GM19468 (cell line): ENCODE results near the gene ZNF57.
"Not testable (repeated sequence)": the region's sequence is repeated elsewhere in the genome, so short reads cannot be mapped to it uniquely, and the experiment has no call there.

ENCODE experiments used
- ATAC-seq: cut with Tn5 transposase; IDR thresholded peaks from one replicate; pipeline ENCODE4 v1.9.1; 2021; ENCODE audit warnings: mild to moderate bottlenecking, moderate library complexity, moderate number of reproducible peaks; ENCODE audit not compliant: unreplicated experiment; ENCODE audit errors: extremely low read depth

ZNF57 gene

DNA sequence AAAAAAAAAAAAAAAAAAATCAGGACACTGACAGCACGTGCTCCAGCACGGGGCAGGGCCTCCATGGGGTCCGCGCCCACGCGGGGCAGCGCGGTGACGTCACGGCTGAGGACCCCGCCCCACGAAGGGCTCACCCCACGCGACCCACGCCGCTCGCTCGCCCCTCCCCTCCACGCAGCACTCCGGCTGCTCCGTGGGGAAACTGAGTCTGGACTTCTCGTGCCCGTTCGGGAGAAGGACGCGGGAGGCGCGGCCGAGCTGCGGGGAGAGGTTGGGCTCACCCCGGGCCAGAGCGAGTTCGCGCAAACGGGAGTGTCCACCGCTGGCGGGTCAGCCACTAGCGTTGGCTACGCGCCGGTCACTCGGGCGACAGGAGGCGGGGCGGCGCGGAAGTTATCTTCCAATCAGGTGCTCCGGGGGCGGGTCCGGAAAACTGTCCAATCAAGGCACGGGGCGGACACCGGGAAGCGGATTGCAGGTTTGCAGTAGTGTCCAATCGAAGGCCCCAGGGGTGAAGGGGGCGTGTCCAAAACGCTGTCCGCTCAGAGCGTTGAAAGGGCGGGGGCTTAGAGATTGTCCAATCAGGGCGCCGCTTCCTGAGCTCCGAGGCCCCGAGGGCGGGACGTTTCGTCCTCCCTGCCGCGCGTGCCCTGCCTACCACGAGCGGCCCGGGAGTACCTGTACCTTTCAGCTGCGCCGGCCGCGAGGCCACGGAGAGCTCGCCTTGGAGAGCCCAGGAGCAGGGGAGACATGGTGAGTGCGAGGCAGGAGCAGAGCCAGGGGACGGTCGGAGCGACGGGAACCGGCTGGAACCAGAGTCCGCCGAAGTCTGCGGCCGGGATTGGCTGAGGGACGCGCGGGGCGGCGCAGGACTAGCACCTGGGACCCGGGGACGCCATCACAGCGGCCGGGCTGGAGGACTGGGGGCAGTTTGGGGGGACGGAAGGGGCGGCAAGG lies at the start of gene ZNF57:
TSS of gene ZNF57 (plus strand) at position 633 of the 957 bp plus-strand sequence. CDS start at position 751, 118 bp downstream.
- peak; percentile 51 for ATAC-seq

GRCh38 chr19:2852598-2852997 lies 48.1 kb upstream of the ZNF57 start:
- ATAC-seq: no peak

DNA sequence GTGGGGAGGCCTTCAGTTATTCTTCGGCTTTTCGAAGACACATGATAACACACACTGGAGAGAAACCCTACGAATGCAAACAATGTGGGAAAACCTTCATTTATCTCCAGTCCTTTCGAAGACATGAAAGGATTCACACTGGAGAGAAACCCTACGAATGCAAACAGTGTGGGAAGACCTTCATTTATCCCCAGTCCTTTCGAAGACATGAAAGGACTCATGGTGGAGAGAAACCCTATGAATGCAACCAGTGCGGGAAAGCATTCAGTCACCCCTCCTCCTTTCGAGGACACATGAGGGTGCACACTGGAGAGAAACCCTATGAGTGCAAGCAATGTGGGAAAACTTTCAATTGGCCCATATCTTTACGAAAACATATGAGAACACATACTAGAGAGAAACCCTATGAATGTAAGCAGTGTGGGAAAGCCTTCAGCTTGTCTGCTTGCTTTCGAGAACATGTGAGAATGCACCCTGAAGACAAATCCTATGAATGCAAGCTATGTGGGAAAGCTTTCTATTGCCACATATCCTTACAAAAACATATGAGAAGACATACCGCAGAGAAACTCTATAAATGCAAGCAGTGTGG lies 47.6 kb upstream of the ZNF57 start:
- no peak for ATAC-seq

DNA sequence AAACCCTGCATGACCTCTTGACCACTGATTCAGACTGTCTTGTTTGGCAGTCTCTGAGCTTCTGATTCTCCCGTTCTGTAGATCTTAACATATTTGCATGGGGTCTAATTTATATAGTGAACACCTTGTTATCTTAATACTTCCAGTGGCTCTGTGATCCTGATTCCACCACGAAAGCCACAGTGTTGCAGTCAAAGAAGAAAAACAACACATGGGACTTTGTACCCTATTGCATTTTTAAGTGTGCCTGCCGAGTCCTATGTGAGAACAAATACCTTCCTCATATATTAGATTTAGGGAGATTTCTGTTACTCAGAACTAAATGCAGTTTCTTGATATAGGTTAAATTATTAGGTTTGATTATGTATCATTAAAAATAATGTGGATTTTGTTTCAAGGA lies 45.9 kb upstream of the ZNF57 start:
- no peak for ATAC-seq

DNA sequence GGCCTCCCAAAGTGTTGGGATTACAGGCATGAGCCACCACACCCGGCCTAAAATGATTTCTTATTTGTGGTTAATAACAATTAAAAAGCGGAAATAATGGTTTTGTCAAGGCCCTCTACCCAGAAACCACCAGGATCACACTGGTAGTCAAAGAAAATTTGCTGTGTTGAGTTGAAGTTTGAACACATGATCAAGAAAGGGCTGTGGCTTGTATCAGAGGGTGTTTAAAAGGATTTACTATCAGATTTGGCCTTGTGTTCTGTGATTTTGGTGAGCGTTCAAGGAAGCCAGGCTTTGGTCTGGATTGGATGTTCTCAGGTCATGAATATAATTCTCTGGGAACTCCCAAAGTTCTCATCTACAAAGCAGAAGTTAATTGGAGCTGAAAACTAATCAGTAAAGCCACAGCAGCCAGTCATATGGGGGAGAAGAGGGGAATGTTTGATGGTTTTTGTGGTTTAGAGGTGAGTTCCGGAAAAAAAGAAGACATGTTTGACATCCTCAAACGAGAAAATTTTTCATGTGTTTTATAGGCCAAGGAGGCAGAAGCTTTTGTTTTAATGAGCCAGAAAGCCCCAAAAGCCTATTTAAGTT lies 44.2 kb upstream of the ZNF57 start:
- ATAC-seq: no peak

GRCh38 chr19:2858864-2859263 lies 41.9 kb upstream of the ZNF57 start:
- ATAC-seq: no peak

DNA sequence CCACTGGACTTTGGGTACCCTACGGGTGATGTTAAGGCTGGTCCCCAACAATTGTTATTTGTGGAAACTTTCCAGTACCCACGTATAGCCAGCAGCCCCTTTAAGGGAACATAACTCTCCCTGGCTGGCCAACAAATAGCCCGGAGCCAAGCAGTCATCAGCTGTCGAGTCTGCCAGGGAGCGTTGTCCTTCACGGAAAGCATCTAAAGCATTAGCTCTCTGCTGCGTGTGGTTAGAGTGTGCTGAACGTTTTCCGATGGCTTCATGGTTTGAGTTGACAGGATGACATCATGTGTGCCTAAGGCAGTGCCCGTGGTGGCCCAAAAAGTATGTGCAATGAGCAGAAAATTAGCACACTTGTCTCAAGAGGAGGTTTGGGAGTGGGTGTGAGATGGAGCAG lies 36.9 kb upstream of the ZNF57 start:
- ATAC-seq: no peak

DNA sequence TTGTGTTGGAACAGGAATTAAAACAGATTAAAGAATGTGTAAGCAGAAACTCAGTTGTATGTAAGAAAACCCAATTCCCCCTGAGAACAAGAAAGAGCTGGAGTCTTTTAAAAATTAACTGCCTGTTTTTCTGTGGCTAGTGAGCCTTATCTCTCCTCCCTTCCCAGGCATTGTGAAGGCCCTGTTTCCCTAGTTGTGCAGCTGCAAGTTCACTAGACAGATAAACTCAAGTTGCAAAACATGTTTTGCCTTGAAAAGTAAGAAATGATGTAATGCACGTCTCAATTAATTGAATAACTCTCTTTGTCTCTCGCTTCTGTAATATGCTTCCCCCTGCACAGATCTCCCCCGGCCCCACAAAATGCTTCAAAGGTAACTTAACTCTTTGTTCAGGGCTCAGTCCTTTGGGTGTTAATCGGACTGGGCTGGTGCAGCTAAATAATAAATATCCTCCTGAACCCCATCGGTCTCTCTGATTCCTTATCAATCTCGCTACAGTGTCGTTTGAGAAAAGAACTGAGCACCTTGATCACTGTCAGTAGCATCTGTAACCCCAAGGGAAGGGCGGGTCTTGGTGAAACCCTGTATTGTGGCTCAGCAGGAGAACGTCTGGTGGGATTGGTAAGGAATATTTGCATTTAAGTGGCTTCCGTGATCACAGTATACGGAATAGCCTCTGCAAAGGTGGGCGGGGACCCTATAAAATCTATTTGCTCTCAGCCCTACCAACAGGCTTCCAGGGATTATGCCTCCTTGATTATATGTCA lies 35.2 kb upstream of the ZNF57 start:
- no peak for ATAC-seq

- no peak for ATAC-seq
Observed at GRCh38 chr19:2866495-2867024, 34.2 kb upstream of the ZNF57 start.

DNA sequence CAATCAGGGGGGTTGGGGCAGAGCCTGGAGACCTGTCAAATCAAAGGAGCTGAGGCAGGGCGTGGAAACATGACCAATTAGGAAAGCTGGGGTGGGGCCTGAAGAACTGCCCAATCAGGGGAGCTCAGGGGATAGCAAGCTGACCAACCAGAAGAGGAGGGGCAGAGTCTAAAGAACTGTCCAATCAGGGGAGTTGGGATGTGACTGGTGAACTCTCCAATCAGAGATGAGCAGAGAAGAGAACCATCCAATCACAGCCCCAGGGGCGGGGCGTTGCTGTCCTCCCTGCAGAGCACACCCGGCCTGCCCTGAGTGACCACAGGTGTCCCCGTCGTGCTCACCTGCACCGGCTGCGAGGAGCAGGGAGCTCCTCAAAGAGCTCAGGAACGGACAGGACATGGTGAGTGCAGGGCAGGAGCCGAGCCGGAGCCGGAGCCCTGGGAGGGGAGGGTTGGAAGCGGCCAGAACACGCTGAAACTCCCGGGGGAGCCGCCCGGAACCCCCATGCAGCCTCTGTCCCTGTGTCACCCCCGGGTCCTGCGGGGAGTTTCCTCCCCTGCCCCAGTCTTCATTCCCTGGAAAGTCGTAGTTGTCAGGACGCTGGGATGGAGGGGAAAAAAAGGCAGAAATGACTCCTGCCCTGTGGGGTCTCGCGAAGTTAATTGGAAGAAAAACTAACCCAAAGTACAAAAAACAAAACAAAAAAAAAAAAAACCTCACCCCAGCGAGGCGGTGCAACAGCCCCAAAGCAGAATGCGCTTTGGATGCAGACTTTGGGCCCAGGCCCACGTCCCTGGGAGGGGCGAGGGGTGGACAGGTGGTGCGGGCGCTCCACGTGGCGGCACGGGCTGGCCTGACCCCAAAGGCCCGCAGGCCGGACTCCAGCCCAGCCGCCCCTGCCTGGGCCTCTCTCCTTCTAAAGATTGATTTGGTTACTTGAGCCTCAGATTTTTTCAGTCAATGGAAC lies 33.4 kb upstream of the ZNF57 start, which contains the start of gene ZNF556:
TSS of gene ZNF556 (plus strand) at position 311 of the 967 bp plus-strand sequence. CDS start at position 398, 87 bp downstream.
- ATAC-seq: no peak

GRCh38 chr19:2869618-2870017 lies 31.1 kb upstream of the ZNF57 start:
- ATAC-seq: no peak

DNA sequence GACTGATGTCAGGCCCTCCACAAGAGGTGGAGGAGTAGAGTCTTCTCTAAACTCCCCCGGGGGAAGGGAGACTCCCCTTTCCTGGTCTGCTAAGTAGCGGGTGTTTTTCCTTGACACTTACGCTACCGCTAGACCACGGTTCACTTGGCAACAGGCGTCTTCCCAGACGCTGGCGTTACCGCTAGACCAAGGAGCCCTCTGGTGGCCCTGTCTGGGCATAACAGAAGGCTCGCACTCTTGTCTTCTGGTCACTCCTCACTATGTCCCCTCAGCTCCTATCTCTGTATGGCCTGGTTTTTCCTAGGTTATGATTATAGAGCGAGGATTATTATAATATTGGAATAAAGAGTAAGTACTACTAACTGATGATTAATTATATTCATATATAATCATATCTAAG lies 28.6 kb upstream of the ZNF57 start:
- not testable (repeated sequence) for ATAC-seq

- no peak for ATAC-seq
Observed at GRCh38 chr19:2877398-2878331, 23.1 kb upstream of the ZNF57 start.

DNA sequence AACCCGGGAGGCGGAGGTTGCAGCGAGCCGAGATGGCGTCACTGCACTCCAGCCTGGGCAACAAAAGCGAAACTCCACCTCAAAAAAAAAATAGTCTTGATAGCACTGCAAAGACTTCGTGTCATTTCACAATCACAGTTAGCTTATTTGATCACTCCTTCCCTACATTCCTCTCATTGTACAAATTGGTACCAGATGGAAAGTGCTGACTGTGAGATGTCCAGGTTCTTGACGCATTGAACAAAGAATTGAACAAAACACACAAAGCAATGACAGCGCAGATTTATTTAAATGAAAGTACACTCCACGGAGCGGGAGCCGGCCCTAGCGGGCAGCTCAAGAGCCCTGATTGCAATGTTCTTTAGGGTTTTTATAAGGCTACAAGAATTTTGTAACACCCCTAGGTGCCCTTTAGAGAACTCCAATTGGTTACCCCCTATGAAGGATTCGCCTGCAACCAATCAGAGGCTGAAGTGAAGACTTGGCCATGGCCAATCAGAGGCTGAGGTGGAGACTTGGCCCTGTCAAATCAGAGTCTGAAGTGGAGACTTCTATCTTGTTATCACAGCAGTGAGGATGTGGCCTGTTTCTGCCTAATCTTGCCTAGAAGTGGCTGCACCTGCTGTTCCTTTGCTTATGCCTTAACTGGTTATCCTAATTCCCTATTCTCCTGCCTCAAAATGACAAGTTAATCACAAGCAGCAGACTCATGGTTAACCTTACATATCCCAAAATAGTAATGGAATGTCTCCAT lies 16.9 kb upstream of the ZNF57 start:
- no peak for ATAC-seq

DNA sequence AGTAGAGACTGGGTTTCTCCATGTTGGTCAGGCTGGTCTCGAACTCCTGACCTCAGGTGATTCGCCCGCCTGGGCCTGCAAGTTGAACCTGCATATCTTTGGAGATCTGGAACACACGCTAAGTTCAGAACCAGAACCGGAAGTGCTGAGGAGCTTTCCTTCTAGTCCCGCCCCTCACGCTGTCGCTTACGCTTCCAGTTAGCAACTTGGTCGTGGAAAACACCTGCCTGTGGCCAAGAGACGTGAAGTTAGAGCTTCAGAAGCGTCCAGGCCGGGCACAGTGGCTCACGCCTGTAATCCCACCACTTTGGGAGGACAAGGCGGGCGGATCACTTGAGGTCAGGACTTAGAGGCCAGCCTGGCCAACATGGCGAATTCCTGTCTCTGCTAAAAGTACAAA lies 15.0 kb upstream of the ZNF57 start:
- no peak for ATAC-seq

DNA sequence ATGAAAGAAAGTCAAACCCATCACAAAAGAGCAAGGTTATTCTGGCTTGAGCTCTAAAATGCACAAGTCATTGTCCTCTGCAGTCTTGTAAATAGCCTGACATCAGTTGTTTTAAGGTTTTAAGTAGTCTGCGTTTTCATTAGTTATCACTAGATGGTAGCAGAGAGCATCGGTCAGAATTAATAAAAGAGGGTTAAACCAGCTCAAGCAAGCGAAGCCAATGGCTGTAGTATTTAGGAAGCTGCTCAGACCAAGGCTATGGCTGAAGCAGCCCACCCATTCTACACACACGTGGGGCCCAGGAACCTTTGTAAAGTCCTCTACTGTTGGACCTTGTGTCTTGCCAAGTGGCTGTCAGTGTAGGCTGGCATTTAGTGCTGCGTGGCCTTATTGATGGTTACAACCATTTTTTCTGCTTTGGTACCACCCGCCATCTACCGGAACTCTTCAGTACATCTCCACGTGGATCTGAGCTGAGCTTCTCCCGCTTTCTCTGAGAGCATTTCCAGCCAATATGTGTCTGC lies 13.3 kb upstream of the ZNF57 start:
- no peak for ATAC-seq

- ATAC-seq: no peak
Observed at GRCh38 chr19:2888731-2889224, 11.9 kb upstream of the ZNF57 start.
